GM18867 (cell line): ENCODE results near the gene CHRNA4.
"Not testable (repeated sequence)": the region's sequence is repeated elsewhere in the genome, so short reads cannot be mapped to it uniquely, and the experiment has no call there.

ENCODE experiments used
- ATAC-seq: cut with Tn5 transposase; IDR thresholded peaks from one replicate; pipeline ENCODE4 v1.9.1; 2021; ENCODE audit warnings: mild to moderate bottlenecking, moderate library complexity; ENCODE audit not compliant: unreplicated experiment

The CHRNA4 gene

DNA sequence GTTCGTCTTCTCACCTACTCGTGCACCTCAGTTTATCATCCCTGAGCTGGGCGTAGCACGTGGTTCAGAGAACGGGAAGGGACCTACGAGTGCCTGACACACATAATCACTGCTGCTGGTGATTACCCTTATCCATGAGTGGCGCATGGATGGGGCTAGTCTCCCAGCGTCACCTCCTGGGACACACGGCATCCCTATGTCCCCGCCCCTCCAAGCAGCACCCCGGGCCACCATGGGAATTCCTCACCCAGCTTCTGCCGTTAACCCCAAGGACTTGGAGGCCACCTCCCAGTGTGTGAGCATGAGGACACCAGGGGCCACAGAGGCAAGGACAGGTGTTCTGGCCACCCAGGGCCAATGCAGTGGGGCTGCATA lies 9.8 kb downstream of the CHRNA4 start:
- no peak for ATAC-seq

- no peak for ATAC-seq
Observed at GRCh38 chr20:63350597-63351325, 10.4 kb downstream of the CHRNA4 start.

- ATAC-seq, result no peak
Observed at GRCh38 chr20:63350196-63350595, 11.0 kb downstream of the CHRNA4 start.

GRCh38 chr20:63349516-63349895 lies 11.6 kb downstream of the CHRNA4 start:
- no peak for ATAC-seq

- no peak for ATAC-seq
Observed at GRCh38 chr20:63348828-63349515, 12.2 kb downstream of the CHRNA4 start.

- no peak for ATAC-seq
Observed at GRCh38 chr20:63347950-63348827, 13.0 kb downstream of the CHRNA4 start.

- ATAC-seq, result no peak
Observed at GRCh38 chr20:63347081-63347741, 13.9 kb downstream of the CHRNA4 start.

GRCh38 chr20:63346131-63347080 lies 14.7 kb downstream of the CHRNA4 start:
- ATAC-seq, result no peak

- ATAC-seq, result no peak
Observed at GRCh38 chr20:63345328-63346100, 15.6 kb downstream of the CHRNA4 start.

GRCh38 chr20:63344616-63345327 lies 16.4 kb downstream of the CHRNA4 start:
- ATAC-seq, result no peak

DNA sequence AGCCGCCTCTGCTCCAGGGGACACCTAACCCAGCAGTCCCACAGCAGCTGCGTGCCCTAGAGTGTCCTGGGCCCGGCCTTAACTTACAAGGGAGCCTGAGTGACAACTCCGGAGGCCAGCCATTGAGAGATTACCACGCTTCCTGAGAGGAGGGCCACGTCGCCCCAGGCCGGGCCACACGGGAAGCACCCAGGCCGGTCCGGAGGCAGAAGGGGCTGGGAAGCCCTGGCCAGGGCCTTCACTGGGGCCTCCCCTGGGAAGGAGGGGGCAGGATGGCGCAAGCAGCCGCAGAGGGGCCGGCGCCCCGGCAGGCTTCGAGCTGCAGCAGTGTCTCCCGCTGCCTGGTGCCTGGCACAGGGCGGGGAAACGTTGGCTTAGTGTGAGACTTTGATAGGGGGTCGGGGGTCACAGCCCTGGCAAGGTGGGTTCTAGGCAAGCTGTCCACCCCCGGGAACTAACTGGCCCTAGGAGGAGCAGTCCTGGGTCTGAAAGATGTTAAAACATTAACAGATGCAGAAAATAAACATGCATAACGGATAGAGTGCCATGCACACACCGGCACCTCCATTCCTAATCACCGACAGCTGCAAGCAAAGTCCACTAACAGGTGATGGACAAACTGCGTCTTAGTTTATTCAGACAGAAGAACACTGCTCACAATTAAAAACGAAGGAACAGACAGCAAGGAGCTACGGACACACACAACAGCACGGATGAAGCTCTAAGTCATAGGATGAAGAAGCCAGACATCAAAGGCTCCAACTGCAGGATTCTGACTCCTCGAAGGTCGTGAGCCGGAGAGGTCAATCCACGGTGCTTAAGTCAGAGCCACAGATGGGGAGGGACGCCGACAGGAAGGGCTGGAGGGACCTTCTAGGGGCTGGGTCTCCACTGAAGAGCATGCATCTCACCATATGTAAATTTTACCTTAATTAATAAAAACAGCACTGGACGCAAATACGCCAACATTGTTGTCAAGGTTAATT lies 17.4 kb downstream of the CHRNA4 start:
- ATAC-seq, result no peak

- no peak for ATAC-seq
Observed at GRCh38 chr20:63342561-63343459, 18.3 kb downstream of the CHRNA4 start.

- ATAC-seq, result not testable (repeated sequence)
Observed at GRCh38 chr20:63340158-63340688, 20.9 kb downstream of the CHRNA4 start.

DNA sequence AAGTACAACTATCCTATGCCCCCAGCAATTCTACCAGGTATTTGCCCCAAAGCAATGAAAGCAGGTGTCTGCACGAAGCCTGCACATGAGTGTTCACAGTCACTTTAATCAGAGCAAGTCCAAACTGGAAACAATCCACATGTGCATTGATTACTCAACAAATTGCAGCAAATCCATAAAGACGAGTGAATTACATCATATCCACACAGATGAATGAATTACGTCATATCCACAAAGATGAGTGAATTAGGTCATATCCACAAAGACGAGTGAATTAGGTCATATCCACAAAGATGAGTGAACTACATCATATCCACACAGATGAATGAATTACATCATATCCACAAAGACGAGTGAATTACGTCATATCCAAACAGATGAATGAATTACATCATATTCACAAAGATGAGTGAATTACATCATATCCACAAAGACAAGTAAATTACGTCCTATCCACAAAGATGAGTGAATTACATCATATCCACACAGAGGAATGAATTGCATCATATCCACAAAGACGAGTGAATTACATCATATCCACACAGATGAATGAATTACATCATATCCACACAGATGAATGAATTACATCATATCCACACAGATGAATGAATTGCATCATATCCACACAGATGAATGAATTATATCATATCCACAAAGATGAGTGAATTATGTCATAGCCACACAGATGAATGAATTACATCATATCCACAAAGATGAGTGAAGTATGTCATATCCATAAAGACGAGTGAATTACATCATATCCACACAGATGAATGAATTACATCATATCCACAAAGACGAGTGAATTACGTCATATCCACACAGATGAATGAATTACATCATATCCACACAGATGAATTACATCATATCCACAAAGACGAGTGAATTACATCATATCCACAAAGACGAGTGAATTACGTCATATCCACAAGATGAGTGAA lies 21.7 kb downstream of the CHRNA4 start:
- ATAC-seq, result not testable (repeated sequence)
